ENCODE data around the gene FUT8.

DNA sequence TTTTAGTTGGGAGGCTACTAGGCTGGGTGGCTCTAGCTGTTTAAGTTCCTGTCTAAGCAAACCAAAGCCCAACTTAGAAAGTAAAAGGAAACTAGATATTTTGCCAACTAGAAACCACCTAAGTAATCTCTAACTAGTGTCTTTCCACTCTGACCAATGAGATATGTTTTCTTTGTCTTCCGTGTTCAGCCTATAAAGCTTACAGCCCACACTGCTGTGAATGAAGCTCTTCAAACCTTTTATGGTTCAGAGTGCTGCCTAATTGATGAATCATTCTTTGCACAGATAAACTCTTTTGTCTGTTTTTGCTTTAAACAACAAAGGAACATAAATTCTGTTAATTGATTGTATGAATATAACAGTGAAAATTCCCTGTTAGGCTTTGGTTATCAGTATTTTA is 66.1 kb downstream of the FUT8 start:
- TF ChIP-seq, protein P1, sequence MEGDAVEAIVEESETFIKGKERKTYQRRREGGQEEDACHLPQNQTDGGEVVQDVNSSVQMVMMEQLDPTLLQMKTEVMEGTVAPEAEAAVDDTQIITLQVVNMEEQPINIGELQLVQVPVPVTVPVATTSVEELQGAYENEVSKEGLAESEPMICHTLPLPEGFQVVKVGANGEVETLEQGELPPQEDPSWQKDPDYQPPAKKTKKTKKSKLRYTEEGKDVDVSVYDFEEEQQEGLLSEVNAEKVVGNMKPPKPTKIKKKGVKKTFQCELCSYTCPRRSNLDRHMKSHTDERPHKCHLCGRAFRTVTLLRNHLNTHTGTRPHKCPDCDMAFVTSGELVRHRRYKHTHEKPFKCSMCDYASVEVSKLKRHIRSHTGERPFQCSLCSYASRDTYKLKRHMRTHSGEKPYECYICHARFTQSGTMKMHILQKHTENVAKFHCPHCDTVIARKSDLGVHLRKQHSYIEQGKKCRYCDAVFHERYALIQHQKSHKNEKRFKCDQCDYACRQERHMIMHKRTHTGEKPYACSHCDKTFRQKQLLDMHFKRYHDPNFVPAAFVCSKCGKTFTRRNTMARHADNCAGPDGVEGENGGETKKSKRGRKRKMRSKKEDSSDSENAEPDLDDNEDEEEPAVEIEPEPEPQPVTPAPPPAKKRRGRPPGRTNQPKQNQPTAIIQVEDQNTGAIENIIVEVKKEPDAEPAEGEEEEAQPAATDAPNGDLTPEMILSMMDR (IDR thresholded peaks at IDR 0.05), result no peak
- no peak for TF ChIP-seq POLR2A (IDR thresholded peaks at IDR 0.05)

Measured in thyroid gland (tissue), 4 donors.